ENCODE results near the gene ASPRV1.
"Not testable (repeated sequence)": the region's sequence is repeated elsewhere in the genome, so short reads cannot be mapped to it uniquely, and the experiment has no call there.

ASPRV1 gene

DNA sequence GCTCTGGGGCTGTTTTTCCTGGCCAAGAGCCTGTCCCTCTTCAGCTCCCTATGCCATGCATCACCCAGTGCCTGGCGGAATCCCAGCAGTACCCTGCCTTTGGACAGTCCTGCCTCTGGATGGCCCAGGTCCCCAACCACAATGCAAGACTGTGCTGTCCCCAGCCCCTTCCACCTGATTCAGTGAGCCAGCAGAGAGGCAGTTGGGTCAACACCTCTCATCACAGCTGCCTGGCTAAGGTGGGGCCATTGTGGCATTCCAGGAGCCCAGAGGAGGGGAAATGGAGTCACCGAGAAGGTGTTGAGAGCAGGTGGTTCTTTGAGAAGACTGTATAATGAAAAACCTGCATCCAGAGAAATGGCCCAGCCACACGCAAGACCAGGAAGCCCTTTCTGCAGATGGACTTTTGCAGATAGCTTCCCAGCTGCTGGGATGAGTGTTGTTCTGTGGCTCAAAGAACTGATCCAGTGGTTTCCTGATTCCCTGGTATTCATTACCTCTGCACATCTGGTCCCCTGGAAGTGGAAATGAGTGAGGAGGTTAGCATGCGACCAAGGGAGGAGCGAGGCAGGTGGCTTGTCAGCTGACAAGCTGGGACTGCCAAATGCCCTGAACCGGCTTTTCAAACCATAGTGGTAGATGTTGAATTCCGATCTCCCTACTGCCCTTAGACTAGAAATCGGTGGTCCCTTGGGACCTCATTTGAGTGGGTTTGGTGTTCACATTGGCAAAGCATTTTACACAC, 1.7 kb upstream of the ASPRV1 start:
- no peak for DNase-seq (ENCODE audit: low read depth in 4 of 4, low spot score in 1 of 4)

DNA sequence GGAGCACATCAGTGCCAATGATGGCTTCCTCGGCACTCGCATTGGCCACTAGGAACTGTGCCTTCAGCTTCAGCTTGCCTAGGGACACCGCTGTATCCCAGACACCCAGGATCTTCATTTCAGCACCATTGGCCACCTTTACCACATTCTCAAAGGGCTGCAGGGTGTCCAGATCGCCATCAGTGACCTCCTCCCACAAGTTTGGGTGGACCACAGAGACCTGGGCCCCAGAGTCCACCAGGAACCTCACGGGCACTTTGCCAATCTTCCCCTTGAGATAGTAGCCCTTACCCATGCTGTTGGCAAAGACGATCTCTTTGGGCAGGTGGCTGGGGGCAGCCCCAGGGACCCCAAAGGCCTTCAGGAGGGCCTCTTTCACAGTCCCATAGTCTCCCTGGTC, 610 bp downstream of the ASPRV1 start:
- DNase-seq (ENCODE audit: low read depth in 4 of 4, low spot score in 1 of 4), result no peak

GRCh38 chr2:69959425-69959824, 2.0 kb downstream of the ASPRV1 start:
- no peak for DNase-seq (ENCODE audit: low read depth in 4 of 4, low spot score in 1 of 4)

GRCh38 chr2:69958480-69958879, 3.0 kb downstream of the ASPRV1 start:
- DNase-seq (ENCODE audit: low read depth in 4 of 4, low spot score in 1 of 4), result no peak

GRCh38 chr2:69957965-69958364, 3.5 kb downstream of the ASPRV1 start:
- DNase-seq (ENCODE audit: low read depth in 4 of 4, low spot score in 1 of 4), result no peak

GRCh38 chr2:69956475-69956979, 4.9 kb downstream of the ASPRV1 start:
- no peak for DNase-seq (ENCODE audit: low read depth in 4 of 4, low spot score in 1 of 4)

- DNase-seq (ENCODE audit: low read depth in 4 of 4, low spot score in 1 of 4), result no peak
Observed at GRCh38 chr2:69955029-69955428, 6.4 kb downstream of the ASPRV1 start.

- no peak for DNase-seq (ENCODE audit: low read depth in 4 of 4, low spot score in 1 of 4)
Observed at GRCh38 chr2:69954084-69954483, 7.3 kb downstream of the ASPRV1 start.

GRCh38 chr2:69952336-69953115, 8.9 kb downstream of the ASPRV1 start:
- DNase-seq (ENCODE audit: low read depth in 4 of 4, low spot score in 1 of 4), result no peak

- DNase-seq (ENCODE audit: low read depth in 4 of 4, low spot score in 1 of 4), result not testable (repeated sequence)
Observed at GRCh38 chr2:69950671-69951070, 10.8 kb downstream of the ASPRV1 start.

GRCh38 chr2:69950241-69950640, 11.2 kb downstream of the ASPRV1 start:
- no peak for DNase-seq (ENCODE audit: low read depth in 4 of 4, low spot score in 1 of 4)

DNA sequence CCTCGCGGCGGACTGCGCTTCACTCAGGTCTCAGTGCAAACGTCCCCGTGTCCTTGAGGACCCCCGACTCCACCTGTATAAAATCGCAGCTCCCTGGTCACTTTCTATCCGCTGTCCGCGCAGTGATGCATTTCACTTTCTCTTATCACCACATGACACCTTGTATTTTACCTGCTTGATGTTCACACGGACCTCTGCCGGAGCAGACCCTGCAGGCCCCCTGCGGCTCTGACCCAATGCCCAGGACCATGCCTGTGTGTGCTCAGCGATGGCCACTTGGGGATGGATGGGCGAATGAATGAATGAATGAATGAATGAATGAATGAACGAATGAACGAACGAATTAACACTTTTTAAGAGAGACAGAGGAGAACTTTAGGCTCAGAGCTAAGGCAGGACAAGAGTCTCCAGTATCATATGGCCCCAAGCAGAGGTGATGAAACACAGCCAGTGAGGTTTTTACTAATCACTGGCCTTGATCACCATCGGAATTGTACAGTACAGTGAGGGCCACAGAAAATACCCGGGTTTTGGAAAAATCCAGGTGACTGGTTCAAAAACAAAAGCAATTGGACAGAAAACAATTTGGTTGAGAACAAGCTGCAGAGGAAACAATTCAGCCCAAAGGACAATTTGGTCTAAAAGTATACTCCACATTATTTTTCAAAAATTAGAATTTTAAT, 12.3 kb downstream of the ASPRV1 start:
- DNase-seq (ENCODE audit: low read depth in 4 of 4, low spot score in 1 of 4), result no peak

DNA sequence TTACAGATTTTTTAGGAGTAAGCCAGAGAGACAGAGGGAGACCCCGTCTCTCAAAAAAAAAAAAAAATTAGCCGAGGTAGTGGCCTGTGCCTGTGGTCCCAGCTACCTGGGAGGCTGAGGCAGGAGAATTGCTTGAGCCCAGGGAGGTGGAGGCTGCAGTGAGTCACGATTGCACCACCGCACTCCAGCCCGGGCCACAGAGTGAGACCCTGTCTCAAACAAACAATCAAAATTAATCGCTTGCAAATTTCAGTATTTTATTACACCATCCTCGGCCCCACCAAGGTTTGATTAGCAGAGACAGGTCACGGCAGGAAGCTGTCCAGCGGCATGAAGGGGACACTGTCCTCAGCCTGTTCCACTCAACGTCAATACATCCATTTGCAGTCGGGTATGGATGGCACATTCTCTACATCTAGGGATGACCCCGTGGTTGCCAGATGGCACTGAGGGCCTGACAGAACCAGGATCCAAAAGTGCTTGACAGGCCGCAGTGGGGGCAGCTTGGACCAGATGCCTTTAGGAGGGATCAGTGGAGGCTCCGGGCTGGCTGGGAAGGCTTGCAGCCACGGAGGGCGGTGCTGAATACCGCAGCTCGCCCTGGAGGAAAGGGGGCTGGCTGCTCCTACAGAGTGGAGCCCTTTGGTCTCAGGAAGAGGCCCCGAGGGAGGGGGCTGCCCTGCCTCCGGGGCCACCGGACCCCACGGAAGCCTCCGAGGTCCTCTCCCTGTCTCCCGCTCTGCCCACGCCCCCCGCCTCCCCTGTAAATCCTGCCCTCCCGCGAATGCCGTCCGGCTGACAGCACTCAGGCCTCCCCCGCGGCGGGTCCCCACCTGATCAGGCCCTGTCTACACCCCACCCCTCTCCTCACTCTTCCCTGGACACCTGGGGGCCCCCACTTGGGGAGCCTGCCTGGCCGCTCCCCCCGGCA, 13.1 kb downstream of the ASPRV1 start:
- no peak for DNase-seq (ENCODE audit: low read depth in 4 of 4, low spot score in 1 of 4)

GRCh38 chr2:69947325-69947931, 14.0 kb downstream of the ASPRV1 start:
- DNase-seq (ENCODE audit: low read depth in 4 of 4, low spot score in 1 of 4), result no peak

- peak in 2 of 4 experiments; percentile 15 to 16 for DNase-seq (ENCODE audit: low read depth in 4 of 4, low spot score in 1 of 4)
Observed at GRCh38 chr2:69946351-69947324, 14.8 kb downstream of the ASPRV1 start.

GRCh38 chr2:69945941-69946340, 15.5 kb downstream of the ASPRV1 start:
- no peak for DNase-seq (ENCODE audit: low read depth in 4 of 4, low spot score in 1 of 4)

DNA sequence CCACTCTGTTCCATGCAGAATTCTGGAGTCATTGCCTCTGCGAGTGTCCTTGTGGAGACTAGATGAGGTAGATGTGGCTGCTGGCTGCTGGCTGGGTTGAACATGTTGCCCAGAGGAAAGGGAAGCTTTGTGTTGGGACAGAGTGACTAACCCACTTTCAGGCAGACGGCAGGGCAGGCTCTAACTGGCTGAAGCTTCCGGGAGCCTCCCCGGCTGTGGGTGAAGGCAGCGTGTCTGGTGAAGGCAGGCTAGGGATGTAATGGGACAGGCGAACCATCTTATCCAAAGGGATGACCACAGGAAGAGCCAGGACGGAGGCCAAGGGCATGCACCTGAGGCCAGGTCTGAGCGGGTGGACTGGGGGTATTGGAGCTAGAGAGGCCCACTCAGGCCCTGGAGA, 16.0 kb downstream of the ASPRV1 start:
- no peak for DNase-seq (ENCODE audit: low read depth in 4 of 4, low spot score in 1 of 4)

DNA sequence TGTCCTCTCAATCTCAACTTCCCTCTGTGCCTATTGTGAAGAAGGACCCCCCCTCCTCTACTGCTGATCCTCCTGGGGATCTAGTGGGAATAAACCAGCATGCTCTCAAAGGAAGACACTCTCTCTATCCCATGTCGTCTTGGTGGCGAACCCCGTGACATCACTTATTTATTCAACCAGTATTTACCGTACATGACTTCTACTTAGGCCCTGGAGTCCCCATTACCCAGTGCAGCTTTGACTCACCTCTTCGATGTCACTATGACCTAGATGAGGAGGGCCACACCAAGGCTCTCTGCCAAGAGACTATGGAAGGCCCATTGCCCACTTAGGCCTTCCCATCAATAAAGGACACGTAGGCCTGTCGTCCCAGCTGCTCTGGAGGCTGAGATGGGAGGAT, 16.7 kb downstream of the ASPRV1 start:
- DNase-seq (ENCODE audit: low read depth in 4 of 4, low spot score in 1 of 4), result no peak

All from stimulated activated CD4-positive, alpha-beta T cell treated with anti-CD3 and anti-CD28 coated beads, Interleukin-1b, Interleukin-23, amount 100 ng/mL, for 24 hours (primary cell).